ENCODE data around the gene RPRM. TPM values are rescaled to one million over a fixed set of nuclear protein-coding genes. Genes with fewer than 3 reads are reported as not detected.
A peak's percentile ranks its signal among the peaks of the same experiment; 100 is the strongest.
"Not testable (repeated sequence)": the region's sequence is repeated elsewhere in the genome, so short reads cannot be mapped to it uniquely, and the experiment has no call there.

RPRM gene
- 10 to 100 TPM in 2 of 4 donors, 1 to 10 TPM in 1, not detected in 1; 1.0 to 54.1 (median 34.8) TPM for total RNA-seq

GRCh38 chr2:153478289-153479261, at the start of gene RPRM:
Gene RPRM, minus strand, starts transcription at chr2:153478762. Its CDS starts 197 bp downstream, at chr2:153478565.
- H3K27me3 ChIP-seq, result no peaks in the 10 kb centered on the region
- H3K4me3 ChIP-seq, result peak within 1 kb of the TSS; percentile 39 to 49
- intact Hi-C loops (cut with DNase I; ENCODE audit: low total_unique reads), result no loop called here
- H3K9me3 ChIP-seq, result no peaks in the 10 kb centered on the region
- H3K4me1 ChIP-seq, result no peaks in the 10 kb centered on the region
- TF ChIP-seq CTCF (IDR thresholded peaks at IDR 0.05), result peak; percentile 73 to 92 (median 84)
- TF ChIP-seq POLR2A (IDR thresholded peaks at IDR 0.05), result peak; percentile 10 to 43
- H3K36me3 ChIP-seq, result no peaks in the 10 kb centered on the region
- H3K27ac ChIP-seq, result peak within 1 kb of the TSS; percentile 49 to 77
- DNase-seq, result peak; percentile 89 to 91

- H3K27ac ChIP-seq, result no peak overlapping the region
- TF ChIP-seq CTCF (IDR thresholded peaks at IDR 0.05), result peak; percentile 66 to 77 (median 72)
- TF ChIP-seq POLR2A (IDR thresholded peaks at IDR 0.05), result no peak
- DNase-seq, result peak; percentile 42 to 64
- H3K27me3 ChIP-seq, result no peaks in the 10 kb centered on the region
- no peaks in the 10 kb centered on the region for H3K4me1 ChIP-seq
- no peak overlapping the region for H3K4me3 ChIP-seq
- H3K36me3 ChIP-seq, result no peaks in the 10 kb centered on the region
- no peaks in the 10 kb centered on the region for H3K9me3 ChIP-seq
- intact Hi-C loops (cut with DNase I; ENCODE audit: low total_unique reads), result no loop called here
Observed at GRCh38 chr2:153519257-153519875, 40.8 kb upstream of the RPRM start.

- no peak overlapping the region for H3K27ac ChIP-seq
- H3K4me3 ChIP-seq, result no peak overlapping the region
- no peak for TF ChIP-seq POLR2A (IDR thresholded peaks at IDR 0.05)
- no peak for TF ChIP-seq CTCF (IDR thresholded peaks at IDR 0.05)
- H3K9me3 ChIP-seq, result no peaks in the 10 kb centered on the region
- no peaks in the 10 kb centered on the region for H3K4me1 ChIP-seq
- no peak for DNase-seq
- intact Hi-C loops (cut with DNase I; ENCODE audit: low total_unique reads), result no loop called here
- H3K36me3 ChIP-seq, result no peaks in the 10 kb centered on the region
- no peaks in the 10 kb centered on the region for H3K27me3 ChIP-seq
Observed at GRCh38 chr2:153512331-153512730, 33.8 kb upstream of the RPRM start.

GRCh38 chr2:153510996-153511395, 32.4 kb upstream of the RPRM start:
- intact Hi-C loops (cut with DNase I; ENCODE audit: low total_unique reads), result no loop called here
- Histone ChIP-seq H3K27ac (no peak overlapping the region), H3K4me1 (no peaks in the 10 kb centered on the region), H3K9me3 (no peaks in the 10 kb centered on the region), H3K27me3 (no peaks in the 10 kb centered on the region), H3K4me3 (no peak overlapping the region), H3K36me3 (no peaks in the 10 kb centered on the region)
- DNase-seq, result no peak
- TF ChIP-seq CTCF (IDR thresholded peaks at IDR 0.05) (no peak), POLR2A (IDR thresholded peaks at IDR 0.05) (no peak)

GRCh38 chr2:153509133-153509532, 30.6 kb upstream of the RPRM start:
- no peaks in the 10 kb centered on the region for H3K27me3 ChIP-seq
- H3K27ac ChIP-seq, result no peak overlapping the region

GRCh38 chr2:153506499-153506898, 27.9 kb upstream of the RPRM start:
- H3K9me3 ChIP-seq; H3K36me3 ChIP-seq; DNase-seq; H3K4me3 ChIP-seq; intact Hi-C loops (cut with DNase I; ENCODE audit: low total_unique reads); H3K27ac ChIP-seq; H3K4me1 ChIP-seq; H3K27me3 ChIP-seq: not testable (repeated sequence)

More at GRCh38 chr2:153509133-153509532, 30.6 kb upstream of the RPRM start:
- TF ChIP-seq CTCF (IDR thresholded peaks at IDR 0.05) (no peak), POLR2A (IDR thresholded peaks at IDR 0.05) (no peak)
- intact Hi-C loops (cut with DNase I; ENCODE audit: low total_unique reads), result no loop called here
- no peaks in the 10 kb centered on the region for H3K4me1 ChIP-seq
- H3K9me3 ChIP-seq, result no peaks in the 10 kb centered on the region
- H3K36me3 ChIP-seq, result no peaks in the 10 kb centered on the region
- DNase-seq, result no peak
- H3K4me3 ChIP-seq, result no peak overlapping the region

Data from uterus (tissue), 4 donors.